Measurements from ENCODE around the gene TPSD1.

TPSD1 gene

DNA sequence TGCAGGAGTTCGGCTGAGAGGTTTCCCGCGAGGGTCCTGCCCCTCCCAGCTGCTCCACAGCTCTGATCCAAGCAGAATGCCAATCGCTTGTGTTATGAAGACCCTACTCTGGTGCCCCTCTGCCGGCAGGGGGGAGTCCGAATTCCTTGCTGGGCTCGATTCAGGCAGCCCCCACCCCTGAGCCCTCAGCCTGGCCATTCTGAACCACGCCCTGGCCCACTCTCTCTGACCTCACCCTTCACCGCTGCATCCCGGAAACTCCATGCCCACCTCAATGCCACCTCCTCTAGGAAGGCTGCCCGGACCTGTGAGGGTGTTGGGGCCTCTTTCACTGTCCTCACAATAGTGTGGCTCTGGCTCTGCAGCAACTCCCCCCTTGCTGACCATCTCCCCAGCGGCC, 45.7 kb downstream of the TPSD1 start:
- DNase-seq, result no peak

DNA sequence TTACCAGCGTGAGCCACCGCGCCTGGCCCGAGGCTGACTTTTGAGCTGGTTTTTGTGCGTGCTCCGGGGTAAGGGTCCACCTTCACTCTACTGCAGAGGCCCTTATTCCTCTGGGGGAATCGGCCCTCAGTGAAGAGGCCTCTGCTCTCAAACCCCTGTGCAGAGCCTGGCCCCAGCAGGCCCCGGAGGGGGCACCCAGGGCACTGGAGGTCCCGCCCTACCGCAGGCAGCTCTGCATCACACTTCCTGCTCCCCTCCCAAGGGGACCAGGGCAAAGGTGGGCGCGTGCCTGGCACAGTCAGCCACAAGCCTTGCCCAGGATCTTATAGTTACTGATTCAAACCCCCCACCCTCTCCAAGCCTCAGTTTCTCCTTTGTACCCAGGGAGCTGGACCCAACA, 50.0 kb downstream of the TPSD1 start:
- no peak for DNase-seq

DNA sequence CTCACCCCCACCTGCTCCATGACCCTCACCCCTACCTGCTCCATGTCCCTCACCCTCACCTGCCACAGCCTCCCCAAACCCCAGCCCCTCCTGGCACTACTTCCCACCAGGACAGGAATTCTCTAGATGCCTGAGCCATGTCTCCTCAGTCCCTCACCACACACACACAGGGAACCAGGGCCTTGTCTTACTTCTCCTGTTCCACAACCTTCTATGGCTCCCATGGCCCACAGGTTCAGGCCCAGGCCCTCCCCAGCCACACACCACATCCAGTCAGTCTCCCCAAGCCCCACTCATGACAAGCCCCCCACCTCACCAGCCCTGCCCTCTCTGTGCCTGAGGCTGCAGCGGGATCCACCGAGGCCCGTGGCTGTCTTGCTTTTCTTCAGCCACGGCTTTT, 50.5 kb downstream of the TPSD1 start:
- DNase-seq, result no peak

DNA sequence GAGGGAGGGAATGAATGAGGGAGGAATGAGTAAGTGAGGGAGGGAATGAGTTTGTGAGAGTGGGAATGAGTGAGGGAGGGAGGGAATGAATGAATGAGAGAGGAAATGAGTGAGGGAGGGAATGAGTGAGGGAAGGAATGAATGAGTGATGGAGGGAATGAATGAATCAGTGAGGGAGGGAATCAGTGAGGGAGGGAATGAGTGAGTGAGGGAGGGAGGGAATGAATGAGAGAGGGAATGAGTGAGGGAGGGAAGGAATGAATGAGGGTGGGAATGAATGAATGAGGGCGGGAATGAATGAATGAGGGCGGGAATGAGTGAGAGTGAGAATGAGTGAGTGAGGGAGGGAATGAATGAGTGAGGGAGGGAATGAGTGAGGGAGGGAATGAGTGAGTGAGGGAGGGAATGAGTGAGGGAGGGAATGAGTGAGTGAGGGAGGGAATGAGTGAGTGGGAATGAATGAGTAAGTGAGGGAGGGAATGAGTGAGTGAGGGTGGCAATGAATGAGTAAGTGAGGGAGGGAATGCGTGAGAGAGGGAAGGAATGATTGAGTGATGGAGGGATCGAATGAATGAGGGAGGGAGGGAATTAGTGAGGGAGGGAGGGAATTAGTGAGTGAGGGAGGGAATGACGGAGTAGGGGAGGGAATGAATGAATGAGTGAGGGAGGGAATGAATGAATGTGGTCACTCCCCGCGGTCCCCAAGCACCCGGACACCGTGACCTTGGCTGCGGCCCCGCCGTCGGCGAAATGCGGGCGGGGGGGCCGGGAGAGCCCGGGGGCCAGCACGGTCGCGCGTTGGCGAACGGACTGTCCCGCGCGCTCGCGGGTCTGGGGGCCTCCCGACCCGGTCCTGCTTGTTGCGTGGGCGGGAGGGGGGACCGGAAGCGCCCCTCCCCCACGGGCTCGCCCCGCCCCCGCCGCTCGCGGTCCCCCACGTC, 52.4 kb downstream of the TPSD1 start:
- no peak for DNase-seq

Measured in NCI-H524 treated with DMSO at 0.1 percent for 48 hours (cell line).